CD4-positive, alpha-beta T cell treated with Interleukin-2 at 100 ng/mL for 4 hours (primary cell): ENCODE measurements around the gene PRSS21.

Experiments used
- DNase-seq: peaks from one replicate; pipeline ENCODE4 v3.0.0-alpha.2; 2020; ENCODE audit warnings: low spot score

Gene PRSS21

GRCh38 chr16:2845116-2845515 lies 28.1 kb downstream of the PRSS21 start:
- DNase-seq = no peak

- DNase-seq = peak; percentile 23
These were observed 29.7 kb downstream of the PRSS21 start for GRCh38 chr16:2846511-2847310.

GRCh38 chr16:2848933-2849725 lies 32.1 kb downstream of the PRSS21 start:
- no peak for DNase-seq

GRCh38 chr16:2852003-2852730 lies 35.1 kb downstream of the PRSS21 start:
- no peak for DNase-seq

GRCh38 chr16:2852731-2853507 lies 35.9 kb downstream of the PRSS21 start:
- DNase-seq = no peak

GRCh38 chr16:2853531-2854073 lies 36.6 kb downstream of the PRSS21 start:
- DNase-seq = no peak

- DNase-seq = no peak
These were observed 37.8 kb downstream of the PRSS21 start for GRCh38 chr16:2854700-2855309.

GRCh38 chr16:2855536-2855935 lies 38.5 kb downstream of the PRSS21 start:
- no peak for DNase-seq

- no peak for DNase-seq
These were observed 39.1 kb downstream of the PRSS21 start for GRCh38 chr16:2856061-2856670.

GRCh38 chr16:2856686-2857450 lies 39.8 kb downstream of the PRSS21 start:
- DNase-seq = no peak

GRCh38 chr16:2857451-2858244 lies 40.6 kb downstream of the PRSS21 start, which contains the start of gene PRSS22:
Gene PRSS22 (minus strand): TSS chr16:2858170. CDS start chr16:2858104, 66 bp downstream.
- DNase-seq = no peak

GRCh38 chr16:2858245-2859025 lies 41.4 kb downstream of the PRSS21 start:
- no peak for DNase-seq

- no peak for DNase-seq
These were observed 42.7 kb downstream of the PRSS21 start for GRCh38 chr16:2859686-2860265.

GRCh38 chr16:2860826-2861567 lies 44.0 kb downstream of the PRSS21 start:
- DNase-seq = no peak

- DNase-seq = no peak
These were observed 48.6 kb downstream of the PRSS21 start for GRCh38 chr16:2865651-2866050.

- no peak for DNase-seq
These were observed 49.4 kb downstream of the PRSS21 start for GRCh38 chr16:2866431-2866830.

GRCh38 chr16:2867661-2867986 lies 50.6 kb downstream of the PRSS21 start:
- no peak for DNase-seq
